ENCODE data around the gene DNAH1. TPM values are rescaled to one million over a fixed set of nuclear protein-coding genes. Genes with fewer than 3 reads are reported as not detected.

DNAH1 gene
- total RNA-seq, 4 donors from 2014 or later: 1.4 to 6.8 (median 2.0) TPM

DNA sequence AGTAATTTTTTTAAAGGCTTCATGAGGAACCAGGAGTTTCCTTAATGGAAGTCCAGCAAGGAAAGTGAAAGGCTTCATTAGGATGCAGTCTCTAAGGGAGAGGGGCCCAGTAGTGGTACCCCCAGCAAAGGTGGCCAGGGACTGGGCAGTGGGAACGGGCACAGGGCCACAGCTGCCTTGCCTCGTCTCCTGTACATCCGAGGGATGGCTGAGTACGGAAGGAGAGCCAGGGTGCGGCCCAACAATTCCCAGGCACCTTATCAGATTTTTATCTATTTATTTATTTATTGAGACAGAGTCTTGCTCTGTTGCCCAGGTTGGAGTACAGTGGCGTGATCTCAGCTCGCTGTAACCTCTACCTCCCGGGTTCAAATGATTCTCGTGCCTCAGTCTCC is 114.3 kb downstream of the DNAH1 start:
- Histone ChIP-seq H3K4me1 (peaks cover 11 to 17% of the 10 kb centered on the region in 2 donors), H3K4me3 (no peak overlapping the region), H3K27me3 (no peaks in the 10 kb centered on the region), H3K9me3 (no peaks in the 10 kb centered on the region), H3K27ac (peak overlapping the region; percentile 50 to 69 (median 58)), H3K36me3 (no peaks in the 10 kb centered on the region)
- ATAC-seq (no peak), DNase-seq (peak in 1 of 2 donors; percentile 13)
- in situ Hi-C loops (cut with MboI; ENCODE audit: low sequenced_read_pairs in 4 of 4): no loop called here
- TF ChIP-seq, protein P1, sequence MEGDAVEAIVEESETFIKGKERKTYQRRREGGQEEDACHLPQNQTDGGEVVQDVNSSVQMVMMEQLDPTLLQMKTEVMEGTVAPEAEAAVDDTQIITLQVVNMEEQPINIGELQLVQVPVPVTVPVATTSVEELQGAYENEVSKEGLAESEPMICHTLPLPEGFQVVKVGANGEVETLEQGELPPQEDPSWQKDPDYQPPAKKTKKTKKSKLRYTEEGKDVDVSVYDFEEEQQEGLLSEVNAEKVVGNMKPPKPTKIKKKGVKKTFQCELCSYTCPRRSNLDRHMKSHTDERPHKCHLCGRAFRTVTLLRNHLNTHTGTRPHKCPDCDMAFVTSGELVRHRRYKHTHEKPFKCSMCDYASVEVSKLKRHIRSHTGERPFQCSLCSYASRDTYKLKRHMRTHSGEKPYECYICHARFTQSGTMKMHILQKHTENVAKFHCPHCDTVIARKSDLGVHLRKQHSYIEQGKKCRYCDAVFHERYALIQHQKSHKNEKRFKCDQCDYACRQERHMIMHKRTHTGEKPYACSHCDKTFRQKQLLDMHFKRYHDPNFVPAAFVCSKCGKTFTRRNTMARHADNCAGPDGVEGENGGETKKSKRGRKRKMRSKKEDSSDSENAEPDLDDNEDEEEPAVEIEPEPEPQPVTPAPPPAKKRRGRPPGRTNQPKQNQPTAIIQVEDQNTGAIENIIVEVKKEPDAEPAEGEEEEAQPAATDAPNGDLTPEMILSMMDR (IDR thresholded peaks at IDR 0.05 in 4 of 5, conservative IDR thresholded peaks at IDR 0.05 in 1 of 5): no peak
- TF ChIP-seq POLR2A (IDR thresholded peaks at IDR 0.05): no peak
- intact Hi-C loops (cut with DNase I; ENCODE audit: low total_unique reads): no loop called here

DNA sequence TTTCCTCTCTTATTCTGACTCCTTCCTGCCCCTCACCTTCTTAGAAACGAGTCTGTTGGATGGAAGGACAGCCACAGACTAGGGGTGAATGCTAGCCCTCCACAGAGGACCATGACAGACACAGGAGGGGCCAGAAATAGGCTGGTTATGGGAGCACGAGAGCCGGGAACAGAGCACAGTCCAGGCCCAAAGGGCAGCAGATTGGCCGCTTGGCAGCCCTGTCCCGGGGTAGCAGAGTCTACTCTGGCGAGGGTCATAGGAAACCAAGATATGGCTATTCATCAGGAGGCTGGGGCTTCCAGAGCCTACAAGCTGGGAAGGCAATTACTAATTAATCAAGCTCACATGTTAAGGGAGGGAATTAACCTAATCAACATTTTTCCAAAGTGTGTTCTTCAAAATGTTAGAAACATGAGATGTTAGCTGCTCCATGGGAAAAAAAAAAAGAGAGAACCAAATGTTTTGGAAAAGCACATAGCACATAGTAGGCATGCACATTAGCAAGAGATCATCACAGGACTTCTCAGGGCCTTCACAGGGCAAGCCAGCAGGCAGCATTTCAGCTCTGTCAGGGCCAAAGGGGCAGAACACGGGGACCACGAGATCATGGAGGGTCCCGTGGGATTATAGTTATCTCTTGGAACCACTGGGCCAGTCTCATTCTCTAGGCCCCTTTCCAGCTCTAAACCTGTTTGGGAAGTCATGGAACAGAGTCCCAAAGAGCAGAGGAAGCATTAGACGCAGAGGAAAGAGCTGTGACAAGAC is 115.5 kb downstream of the DNAH1 start:
- H3K36me3 ChIP-seq: no peaks in the 10 kb centered on the region
- H3K4me1 ChIP-seq: peaks cover 11 to 17% of the 10 kb centered on the region in 2 donors
- no peaks in the 10 kb centered on the region for H3K9me3 ChIP-seq
- no peaks in the 10 kb centered on the region for H3K27me3 ChIP-seq
- DNase-seq (no peak), ATAC-seq (no peak)
- peak overlapping the region; percentile 36 to 69 (median 54) for H3K27ac ChIP-seq
- intact Hi-C loops (cut with DNase I; ENCODE audit: low total_unique reads): no loop called here
- H3K4me3 ChIP-seq: no peak overlapping the region
- TF ChIP-seq POLR2A (IDR thresholded peaks at IDR 0.05): no peak
- TF ChIP-seq, protein P1 (IDR thresholded peaks at IDR 0.05 in 4 of 5, conservative IDR thresholded peaks at IDR 0.05 in 1 of 5): no peak
- in situ Hi-C loops (cut with MboI; ENCODE audit: low sequenced_read_pairs in 4 of 4): no loop called here

DNA sequence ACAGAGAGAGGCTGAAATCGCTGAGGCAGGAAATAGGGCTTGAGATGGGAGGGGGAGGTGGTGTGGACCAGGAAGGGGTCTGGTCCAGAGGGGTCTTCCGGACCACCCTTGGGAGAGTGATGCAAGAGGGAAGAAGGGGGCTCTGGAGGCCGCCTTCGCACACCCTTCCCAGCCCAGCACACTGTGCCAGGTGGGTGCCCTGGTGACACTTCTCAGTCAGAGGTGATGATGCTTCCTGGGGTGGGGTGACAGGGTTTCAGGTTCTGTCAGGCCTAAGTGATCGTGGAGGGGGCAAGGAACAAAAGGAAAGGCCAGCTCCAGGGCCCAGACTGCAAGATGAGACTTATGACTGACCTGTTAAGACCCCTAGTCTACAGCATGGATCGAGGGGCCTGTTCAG is 116.1 kb downstream of the DNAH1 start:
- ATAC-seq: no peak
- Histone ChIP-seq H3K36me3 (no peaks in the 10 kb centered on the region), H3K27ac (peak overlapping the region; percentile 36 to 69 (median 54)), H3K27me3 (no peaks in the 10 kb centered on the region), H3K4me3 (no peak overlapping the region), H3K4me1 (peaks cover 11 to 17% of the 10 kb centered on the region in 2 donors), H3K9me3 (no peaks in the 10 kb centered on the region)
- TF ChIP-seq, protein P1 (IDR thresholded peaks at IDR 0.05 in 4 of 5, conservative IDR thresholded peaks at IDR 0.05 in 1 of 5): no peak
- no peak for TF ChIP-seq POLR2A (IDR thresholded peaks at IDR 0.05)
- DNase-seq: no peak
- in situ Hi-C loops (cut with MboI; ENCODE audit: low sequenced_read_pairs in 4 of 4): no loop called here
- intact Hi-C loops (cut with DNase I; ENCODE audit: low total_unique reads): no loop called here

DNA sequence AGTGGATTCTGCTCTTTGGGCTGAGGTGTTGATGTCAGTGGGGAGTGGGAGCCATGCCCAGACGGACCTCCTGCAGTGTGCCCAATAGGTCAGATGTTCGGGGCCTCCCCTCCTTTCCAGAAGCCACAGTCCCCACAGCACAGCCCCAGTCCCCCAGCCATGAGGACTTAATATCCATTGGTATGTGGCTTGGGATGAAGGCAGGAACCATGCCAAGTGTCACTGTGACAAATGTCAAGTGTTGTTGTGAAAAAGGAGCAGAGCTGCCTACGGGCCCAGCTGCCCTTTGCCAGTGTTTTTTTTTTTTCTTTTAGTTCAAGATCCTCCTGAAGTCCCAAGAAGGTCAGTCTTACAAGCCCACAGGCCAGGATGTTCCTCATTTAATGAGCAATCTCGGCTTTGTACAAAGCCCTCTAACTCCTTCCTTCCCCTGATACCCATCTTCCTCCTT is 116.6 kb downstream of the DNAH1 start:
- Histone ChIP-seq H3K27me3 (no peaks in the 10 kb centered on the region), H3K4me3 (no peak overlapping the region), H3K9me3 (no peaks in the 10 kb centered on the region), H3K27ac (peak overlapping the region; percentile 36 to 69 (median 54)), H3K36me3 (no peaks in the 10 kb centered on the region), H3K4me1 (peaks cover 11 to 17% of the 10 kb centered on the region in 2 donors)
- DNase-seq (no peak), ATAC-seq (no peak)
- no peak for TF ChIP-seq POLR2A (IDR thresholded peaks at IDR 0.05)
- TF ChIP-seq, protein P1 (IDR thresholded peaks at IDR 0.05 in 4 of 5, conservative IDR thresholded peaks at IDR 0.05 in 1 of 5): no peak
- in situ Hi-C loops (cut with MboI; ENCODE audit: low sequenced_read_pairs in 4 of 4) (no loop called here), intact Hi-C loops (cut with DNase I; ENCODE audit: low total_unique reads) (no loop called here)
